ENCODE data around the gene SH3GLB1. TPM values are rescaled to one million over a fixed set of nuclear protein-coding genes. Genes with fewer than 3 reads are reported as not detected.
A peak's percentile ranks its signal among the peaks of the same experiment; 100 is the strongest.

The SH3GLB1 gene
- total RNA-seq, 1 donor from 2014 or later = 51.9 TPM

GRCh38 chr1:86739648-86740509 is 35.5 kb downstream of the SH3GLB1 start:
- Mint-ChIP-seq H3K36me3 (ENCODE audit: low read depth) (peaks cover 16% of the 10 kb centered on the region), H3K4me3 (no peak overlapping the region), H3K27me3 (ENCODE audit: low read depth) (no peaks in the 10 kb centered on the region), H3K4me1 (no peaks in the 10 kb centered on the region), H3K9me3 (no peaks in the 10 kb centered on the region), H3K27ac (ENCODE audit: unreplicated experiment) (no peak overlapping the region)
- DNase-seq (ENCODE audit: low read depth, low spot score) = no peak
- TF ChIP-seq, protein P1, sequence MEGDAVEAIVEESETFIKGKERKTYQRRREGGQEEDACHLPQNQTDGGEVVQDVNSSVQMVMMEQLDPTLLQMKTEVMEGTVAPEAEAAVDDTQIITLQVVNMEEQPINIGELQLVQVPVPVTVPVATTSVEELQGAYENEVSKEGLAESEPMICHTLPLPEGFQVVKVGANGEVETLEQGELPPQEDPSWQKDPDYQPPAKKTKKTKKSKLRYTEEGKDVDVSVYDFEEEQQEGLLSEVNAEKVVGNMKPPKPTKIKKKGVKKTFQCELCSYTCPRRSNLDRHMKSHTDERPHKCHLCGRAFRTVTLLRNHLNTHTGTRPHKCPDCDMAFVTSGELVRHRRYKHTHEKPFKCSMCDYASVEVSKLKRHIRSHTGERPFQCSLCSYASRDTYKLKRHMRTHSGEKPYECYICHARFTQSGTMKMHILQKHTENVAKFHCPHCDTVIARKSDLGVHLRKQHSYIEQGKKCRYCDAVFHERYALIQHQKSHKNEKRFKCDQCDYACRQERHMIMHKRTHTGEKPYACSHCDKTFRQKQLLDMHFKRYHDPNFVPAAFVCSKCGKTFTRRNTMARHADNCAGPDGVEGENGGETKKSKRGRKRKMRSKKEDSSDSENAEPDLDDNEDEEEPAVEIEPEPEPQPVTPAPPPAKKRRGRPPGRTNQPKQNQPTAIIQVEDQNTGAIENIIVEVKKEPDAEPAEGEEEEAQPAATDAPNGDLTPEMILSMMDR (conservative IDR thresholded peaks at IDR 0.05) = no peak

GRCh38 chr1:86741947-86742572 is 37.7 kb downstream of the SH3GLB1 start:
- H3K27me3 Mint-ChIP-seq (ENCODE audit: low read depth) = no peaks in the 10 kb centered on the region
- DNase-seq (ENCODE audit: low read depth, low spot score) = peak; percentile 30
- H3K9me3 Mint-ChIP-seq = no peaks in the 10 kb centered on the region
- H3K27ac Mint-ChIP-seq (ENCODE audit: unreplicated experiment) = no peak overlapping the region
- H3K4me3 Mint-ChIP-seq = no peak overlapping the region
- no peaks in the 10 kb centered on the region for H3K4me1 Mint-ChIP-seq
- peaks cover 9% of the 10 kb centered on the region for H3K36me3 Mint-ChIP-seq (ENCODE audit: low read depth)
- TF ChIP-seq, protein P1 (conservative IDR thresholded peaks at IDR 0.05) = peak; percentile 81

DNA sequence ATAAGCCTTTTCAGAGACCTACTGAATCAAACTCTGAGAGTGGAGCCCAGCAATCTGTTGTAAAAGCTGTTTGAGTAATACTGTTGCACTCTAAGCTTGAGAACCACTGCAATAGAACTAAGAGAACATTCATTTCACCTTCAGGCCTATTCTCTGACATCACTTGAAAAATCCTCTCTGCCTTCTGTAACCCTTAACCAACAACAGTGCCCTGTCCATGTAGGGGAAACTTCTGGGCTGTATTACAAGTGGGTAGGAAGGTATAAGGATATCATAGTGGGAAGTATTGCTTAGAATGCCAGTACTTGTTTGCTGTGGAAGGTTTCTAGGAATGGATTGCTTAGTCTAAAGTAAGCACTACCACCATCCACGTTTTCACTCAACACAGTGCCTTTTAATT is 42.9 kb downstream of the SH3GLB1 start:
- no peak for DNase-seq (ENCODE audit: low read depth, low spot score)
- Mint-ChIP-seq H3K4me1 (no peaks in the 10 kb centered on the region), H3K9me3 (no peaks in the 10 kb centered on the region)

DNA sequence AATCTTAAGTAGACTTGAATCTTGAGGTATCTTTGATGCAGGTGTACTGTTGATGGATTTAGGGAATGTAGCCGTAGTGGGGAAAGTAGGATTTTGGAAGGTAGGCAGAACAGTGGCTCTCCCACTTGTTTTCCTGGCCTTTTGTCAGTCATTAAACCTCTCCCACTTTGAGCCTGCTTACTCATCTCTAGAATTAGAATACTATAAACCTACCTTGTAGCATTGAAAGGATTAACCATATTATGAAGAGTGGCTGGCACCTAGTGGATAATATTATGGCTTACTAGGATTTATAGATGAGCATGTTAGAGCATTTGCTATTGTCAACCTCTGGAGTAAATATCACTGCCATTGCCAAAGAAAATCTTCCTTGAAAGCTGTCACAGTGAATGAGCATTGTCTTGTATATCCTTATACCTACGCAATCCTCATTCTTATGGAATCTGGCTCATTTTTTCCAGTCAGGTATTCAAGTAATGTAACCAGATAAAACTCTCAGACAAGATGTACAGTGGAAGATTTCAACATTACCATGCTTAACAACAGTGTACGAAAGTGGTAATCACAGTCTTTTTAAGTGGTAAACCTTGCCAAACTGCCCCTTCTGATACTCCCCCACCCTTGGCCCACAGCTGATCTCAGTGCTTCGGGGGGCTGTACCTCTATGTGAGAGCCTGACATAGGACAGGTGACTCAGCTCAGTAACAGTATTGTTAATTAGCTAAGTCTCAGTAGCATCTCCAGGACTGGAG is 44.4 kb downstream of the SH3GLB1 start:
- Mint-ChIP-seq H3K36me3 (ENCODE audit: low read depth) (peaks cover 3% of the 10 kb centered on the region), H3K9me3 (no peaks in the 10 kb centered on the region), H3K27ac (ENCODE audit: unreplicated experiment) (no peak overlapping the region), H3K27me3 (ENCODE audit: low read depth) (no peaks in the 10 kb centered on the region), H3K4me3 (no peak overlapping the region), H3K4me1 (no peaks in the 10 kb centered on the region)
- DNase-seq (ENCODE audit: low read depth, low spot score) = no peak
- TF ChIP-seq, protein P1 (conservative IDR thresholded peaks at IDR 0.05) = no peak

More for the DNA sequence above, 42.9 kb downstream of the SH3GLB1 start:
- no peak overlapping the region for H3K4me3 Mint-ChIP-seq
- TF ChIP-seq, protein P1 (conservative IDR thresholded peaks at IDR 0.05) = no peak
- peaks cover 3% of the 10 kb centered on the region for H3K36me3 Mint-ChIP-seq (ENCODE audit: low read depth)
- no peak overlapping the region for H3K27ac Mint-ChIP-seq (ENCODE audit: unreplicated experiment)
- H3K27me3 Mint-ChIP-seq (ENCODE audit: low read depth) = no peaks in the 10 kb centered on the region

DNA sequence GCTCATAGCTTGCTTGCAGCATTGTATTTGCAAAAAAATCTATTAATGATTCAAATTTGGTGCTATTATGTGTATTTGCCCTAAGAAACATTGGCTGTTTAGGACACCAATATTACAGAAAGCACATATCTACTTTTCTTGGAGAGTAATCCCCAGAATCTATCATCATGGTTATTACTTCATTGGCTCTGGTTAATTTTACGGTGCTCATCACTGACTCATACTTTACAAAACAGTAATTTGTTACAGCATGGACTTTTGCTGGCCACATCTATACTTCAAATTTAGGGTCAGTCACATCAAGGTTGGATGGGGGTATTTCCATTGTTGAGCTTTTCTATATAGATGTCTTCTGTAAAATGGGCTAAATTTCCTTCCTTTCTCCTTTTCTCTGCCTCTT is 45.7 kb downstream of the SH3GLB1 start:
- Mint-ChIP-seq H3K27me3 (ENCODE audit: low read depth) (peaks cover 5% of the 10 kb centered on the region), H3K27ac (ENCODE audit: unreplicated experiment) (no peak overlapping the region), H3K4me1 (no peaks in the 10 kb centered on the region), H3K36me3 (ENCODE audit: low read depth) (no peaks in the 10 kb centered on the region), H3K4me3 (no peak overlapping the region), H3K9me3 (no peaks in the 10 kb centered on the region)
- DNase-seq (ENCODE audit: low read depth, low spot score) = no peak
- TF ChIP-seq, protein P1 (conservative IDR thresholded peaks at IDR 0.05) = no peak
